ENCODE measurements around the gene UBASH3A.

UBASH3A gene

GRCh38 chr21:42445311-42445710 is 41.6 kb downstream of the UBASH3A start:
- no peak for TF ChIP-seq CTCF (IDR thresholded peaks at IDR 0.05; ENCODE audit: extremely low read depth, missing control alignments)

GRCh38 chr21:42446531-42446930 is 42.8 kb downstream of the UBASH3A start:
- no peak for DNase-seq (ENCODE audit: low spot score)
- TF ChIP-seq CTCF (IDR thresholded peaks at IDR 0.05; ENCODE audit: extremely low read depth, missing control alignments), result no peak

More at GRCh38 chr21:42445311-42445710, 41.6 kb downstream of the UBASH3A start:
- no peak for DNase-seq (ENCODE audit: low spot score)

DNA sequence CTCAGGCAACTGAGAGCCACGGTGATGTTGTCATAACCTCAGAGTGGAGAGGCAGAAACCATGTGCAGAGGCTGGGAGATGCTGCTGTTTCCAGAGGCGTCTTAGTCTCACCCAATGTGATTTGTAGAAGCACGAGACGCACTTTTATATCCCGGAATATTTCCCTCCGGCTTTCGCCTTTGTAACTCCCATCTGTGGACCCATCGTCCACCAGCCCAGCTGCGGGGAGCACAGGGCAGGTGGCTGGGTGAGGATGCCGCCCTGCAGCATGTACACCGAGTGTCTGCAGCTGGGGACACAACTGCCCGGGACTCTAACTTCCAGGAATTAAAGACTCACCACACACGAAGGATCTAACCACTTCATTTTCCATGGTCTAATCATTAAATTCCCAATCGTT is 43.5 kb downstream of the UBASH3A start:
- TF ChIP-seq CTCF (IDR thresholded peaks at IDR 0.05; ENCODE audit: extremely low read depth, missing control alignments), result no peak

DNA sequence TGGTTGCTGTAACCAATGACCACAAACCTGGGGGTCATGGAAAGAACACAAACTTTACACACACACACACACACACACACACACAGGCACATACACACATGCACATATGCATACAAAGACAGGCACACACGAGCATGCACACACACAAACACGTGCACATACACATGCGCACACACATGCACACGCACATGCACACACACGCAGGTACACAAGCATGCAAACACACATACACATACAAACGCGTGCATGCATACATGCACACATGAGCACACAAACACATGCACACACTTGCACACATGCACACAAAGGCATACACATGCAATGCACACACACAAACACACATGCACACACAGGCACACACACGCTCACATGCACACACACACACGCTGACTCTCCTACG is 44.0 kb downstream of the UBASH3A start:
- no peak for TF ChIP-seq CTCF (IDR thresholded peaks at IDR 0.05; ENCODE audit: extremely low read depth, missing control alignments)
- DNase-seq (ENCODE audit: low spot score), result no peak

More for the DNA sequence above, 43.5 kb downstream of the UBASH3A start:
- no peak for DNase-seq (ENCODE audit: low spot score)

DNA sequence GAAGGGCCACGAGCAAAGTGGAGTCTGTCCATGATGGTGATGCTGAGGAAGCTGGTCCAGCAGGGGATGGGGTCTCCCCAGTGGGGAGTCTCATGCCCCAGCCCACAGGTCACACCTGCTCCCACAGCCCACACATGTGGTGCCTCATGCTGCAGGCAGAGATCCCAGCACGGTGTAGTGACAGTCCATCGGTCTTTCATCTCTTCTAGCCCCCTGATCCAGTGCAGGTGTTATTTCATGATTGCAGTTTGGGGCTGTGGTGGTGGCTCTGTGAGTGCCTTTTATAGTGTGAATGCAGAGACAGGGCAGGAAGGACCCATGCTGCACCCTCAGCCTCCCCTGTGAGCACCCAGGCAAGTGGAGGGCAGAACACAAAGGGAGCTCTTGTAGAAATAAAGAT is 45.0 kb downstream of the UBASH3A start:
- no peak for DNase-seq (ENCODE audit: low spot score)
- TF ChIP-seq CTCF (IDR thresholded peaks at IDR 0.05; ENCODE audit: extremely low read depth, missing control alignments), result no peak

GRCh38 chr21:42451941-42452340 is 48.2 kb downstream of the UBASH3A start:
- no peak for TF ChIP-seq CTCF (IDR thresholded peaks at IDR 0.05; ENCODE audit: extremely low read depth, missing control alignments)

DNA sequence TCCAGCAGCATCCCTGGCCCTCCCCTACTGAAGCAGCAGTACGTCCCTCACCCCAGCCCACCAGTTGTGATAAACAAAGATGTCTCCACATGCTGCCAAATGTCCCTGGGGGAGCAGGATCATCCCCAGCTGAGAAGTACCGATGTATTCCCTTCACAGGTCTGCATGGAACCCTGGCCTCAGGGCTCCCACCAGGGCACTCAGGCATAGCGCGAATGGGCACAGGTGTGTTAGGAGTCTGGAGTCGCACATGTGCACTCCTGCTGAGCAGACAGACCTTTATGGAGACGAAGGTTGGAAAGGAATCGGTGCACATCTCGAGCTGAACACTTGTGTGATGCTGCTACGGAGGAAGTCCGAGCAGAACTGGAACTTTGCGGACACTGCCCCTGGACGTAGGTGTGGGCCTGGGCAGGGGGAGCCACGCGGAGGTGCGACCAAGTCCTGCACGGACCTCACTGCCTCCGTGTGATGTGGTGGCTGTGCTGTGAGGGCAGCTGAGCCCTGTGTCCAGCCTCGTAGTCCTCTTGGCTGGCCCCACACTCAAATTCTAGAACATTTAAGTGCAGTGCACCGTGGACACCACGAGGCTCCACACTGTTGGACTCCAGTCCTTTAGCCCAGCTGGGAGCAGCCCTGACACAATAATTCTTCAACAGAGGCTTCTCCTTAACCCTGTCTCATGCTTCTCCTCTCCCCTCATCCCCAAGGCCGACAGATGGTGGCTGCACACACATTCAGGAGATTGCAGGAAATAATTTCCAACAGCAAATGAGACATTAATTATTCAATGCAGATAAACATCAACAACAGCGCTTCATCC is 48.9 kb downstream of the UBASH3A start:
- no peak for TF ChIP-seq CTCF (IDR thresholded peaks at IDR 0.05; ENCODE audit: extremely low read depth, missing control alignments)
- DNase-seq (ENCODE audit: low spot score), result no peak

More at GRCh38 chr21:42451941-42452340, 48.2 kb downstream of the UBASH3A start:
- no peak for DNase-seq (ENCODE audit: low spot score)
